ENCODE results near the gene RAB9B.
"Not testable (repeated sequence)": the region's sequence is repeated elsewhere in the genome, so short reads cannot be mapped to it uniquely, and the experiment has no call there.

RAB9B gene

DNA sequence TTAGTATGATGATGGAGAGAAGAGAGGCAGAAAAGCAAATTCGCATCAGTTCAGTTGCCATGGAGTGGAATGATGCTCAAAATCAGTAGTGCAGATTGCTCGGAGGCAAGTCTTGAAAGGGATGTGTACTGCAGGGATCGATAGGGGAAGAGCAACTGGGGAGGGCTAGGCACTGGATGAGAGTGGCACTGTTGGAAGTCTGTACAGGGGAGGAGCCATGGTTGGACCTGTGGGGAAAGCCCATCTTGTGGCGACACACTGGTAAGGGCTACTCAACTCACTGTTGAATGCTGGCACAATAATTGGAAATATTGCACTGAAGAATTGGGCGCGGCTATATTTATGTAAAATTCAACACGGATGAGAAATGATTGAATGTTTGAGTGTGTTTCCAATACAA is 1.2 kb downstream of the RAB9B start:
- TF ChIP-seq CTCF (IDR thresholded peaks at IDR 0.05), result no peak
- TF ChIP-seq ZFX (IDR thresholded peaks at IDR 0.05; ENCODE audit: borderline replicate concordance), result no peak
- H3K27ac ChIP-seq, result no peak overlapping the region

- no peak overlapping the region for H3K27ac ChIP-seq
- TF ChIP-seq ZFX (IDR thresholded peaks at IDR 0.05; ENCODE audit: borderline replicate concordance), result no peak
- TF ChIP-seq CTCF (IDR thresholded peaks at IDR 0.05), result no peak
Measured at GRCh38 chrX:103828529-103828928, 3.5 kb downstream of the RAB9B start.

DNA sequence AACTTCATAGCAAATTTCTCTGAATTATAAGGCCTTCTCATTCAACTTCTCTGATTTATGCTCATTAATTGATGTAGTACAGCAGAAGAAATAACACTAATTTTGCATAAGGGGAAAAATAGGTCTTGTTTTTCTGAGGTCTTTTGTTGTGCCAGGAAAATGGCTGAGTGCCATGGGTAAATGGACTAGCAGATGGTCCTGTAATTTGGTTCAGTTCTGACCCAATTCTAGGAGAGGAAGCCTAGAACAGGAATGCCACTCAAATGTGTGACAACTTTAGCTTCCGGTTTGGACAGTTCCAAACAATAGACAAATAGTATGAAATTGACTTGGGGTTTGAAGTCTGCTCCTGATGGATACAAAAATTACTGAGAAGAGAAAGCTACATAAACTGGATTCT is 6.2 kb downstream of the RAB9B start:
- TF ChIP-seq CTCF (IDR thresholded peaks at IDR 0.05) (no peak), ZFX (IDR thresholded peaks at IDR 0.05; ENCODE audit: borderline replicate concordance) (no peak)
- H3K27ac ChIP-seq, result no peak overlapping the region

- TF ChIP-seq ZFX (IDR thresholded peaks at IDR 0.05; ENCODE audit: borderline replicate concordance), result no peak
- H3K27ac ChIP-seq, result no peak overlapping the region
Measured at GRCh38 chrX:103823591-103823990, 8.5 kb downstream of the RAB9B start.

GRCh38 chrX:103820802-103821201 is 11.3 kb downstream of the RAB9B start:
- H3K27ac ChIP-seq, result not testable (repeated sequence)

- TF ChIP-seq ZFX (IDR thresholded peaks at IDR 0.05; ENCODE audit: borderline replicate concordance) (no peak), CTCF (IDR thresholded peaks at IDR 0.05) (no peak)
- no peak overlapping the region for H3K27ac ChIP-seq
Measured at GRCh38 chrX:103818842-103819619, 13.0 kb downstream of the RAB9B start.

DNA sequence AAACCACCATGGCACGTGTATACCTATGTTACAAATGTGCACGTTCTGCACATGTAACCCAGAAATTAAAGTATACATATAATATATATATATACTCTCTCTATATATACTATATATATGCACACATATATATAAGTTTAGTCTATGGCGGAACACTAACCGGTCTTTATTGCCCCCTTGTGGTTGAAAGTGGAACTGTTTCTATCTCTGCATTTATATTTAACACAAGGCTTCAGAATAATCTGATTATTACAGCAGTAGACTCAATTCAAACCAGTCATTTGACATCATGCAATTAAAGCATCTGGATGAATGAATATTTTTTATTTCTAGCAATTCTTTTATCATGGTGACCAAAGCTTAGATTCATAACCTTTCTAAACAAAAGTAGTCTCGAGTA is 14.6 kb downstream of the RAB9B start:
- TF ChIP-seq ZFX (IDR thresholded peaks at IDR 0.05; ENCODE audit: borderline replicate concordance), result no peak
- peak; percentile 59 for TF ChIP-seq CTCF (IDR thresholded peaks at IDR 0.05)
- H3K27ac ChIP-seq, result no peak overlapping the region

- H3K27ac ChIP-seq, result not testable (repeated sequence)
Measured at GRCh38 chrX:103817101-103817500, 15.0 kb downstream of the RAB9B start.

- no peak for TF ChIP-seq CTCF (IDR thresholded peaks at IDR 0.05)
- TF ChIP-seq ZFX (IDR thresholded peaks at IDR 0.05; ENCODE audit: borderline replicate concordance), result no peak
- no peak overlapping the region for H3K27ac ChIP-seq
Measured at GRCh38 chrX:103811858-103812257, 20.2 kb downstream of the RAB9B start.
